NCI-H345 treated with DMSO at 0.1 percent for 48 hours (cell line): Measurements from ENCODE around the gene ARHGEF12.
"Not testable (repeated sequence)": the region's sequence is repeated elsewhere in the genome, so short reads cannot be mapped to it uniquely, and the experiment has no call there.

Source experiments
- DNase-seq: peaks from one replicate; lab custom pipeline; 2025; ENCODE audit not compliant: unreplicated experiment; lab: John Stamatoyannopoulos, UW

Gene ARHGEF12

DNA sequence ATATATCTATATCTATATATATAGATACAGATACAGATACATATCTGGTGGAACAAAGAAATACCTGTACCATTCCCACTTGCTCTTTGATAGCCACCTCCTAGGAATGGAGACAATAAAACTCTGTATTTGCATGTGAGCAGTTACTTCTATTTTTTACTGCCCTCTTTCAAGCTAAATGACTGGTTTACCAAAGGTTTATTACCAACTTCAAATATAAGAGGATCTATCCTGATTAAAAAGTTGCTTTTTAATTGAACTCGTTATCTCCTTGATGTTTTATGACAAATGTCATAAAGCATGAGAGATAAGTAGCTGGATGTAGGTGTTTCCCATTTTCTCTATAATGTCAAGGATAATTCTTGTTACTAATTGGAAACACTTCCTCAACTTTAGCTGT, 153.6 kb downstream of the ARHGEF12 start:
- no peak for DNase-seq

DNA sequence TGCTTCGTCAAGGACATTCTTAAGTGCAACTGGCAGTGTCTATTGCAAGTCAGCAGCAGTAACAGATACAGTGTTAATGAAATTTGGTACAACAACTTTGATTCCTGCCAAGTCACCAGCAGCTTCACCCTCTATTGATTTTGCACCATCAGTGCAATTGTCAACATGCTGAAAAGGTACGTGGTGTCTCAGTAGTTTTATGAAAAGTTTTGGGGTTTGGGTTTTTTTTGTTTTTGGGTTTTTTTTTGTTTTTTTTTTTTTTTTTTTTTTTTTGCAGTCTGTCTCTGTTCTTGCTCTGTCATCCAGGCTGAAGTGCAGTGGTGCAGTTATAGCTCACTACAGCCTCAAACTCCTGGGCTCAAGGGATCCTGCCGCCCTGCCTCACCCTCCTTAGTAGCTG, 156.3 kb downstream of the ARHGEF12 start:
- DNase-seq = no peak

DNA sequence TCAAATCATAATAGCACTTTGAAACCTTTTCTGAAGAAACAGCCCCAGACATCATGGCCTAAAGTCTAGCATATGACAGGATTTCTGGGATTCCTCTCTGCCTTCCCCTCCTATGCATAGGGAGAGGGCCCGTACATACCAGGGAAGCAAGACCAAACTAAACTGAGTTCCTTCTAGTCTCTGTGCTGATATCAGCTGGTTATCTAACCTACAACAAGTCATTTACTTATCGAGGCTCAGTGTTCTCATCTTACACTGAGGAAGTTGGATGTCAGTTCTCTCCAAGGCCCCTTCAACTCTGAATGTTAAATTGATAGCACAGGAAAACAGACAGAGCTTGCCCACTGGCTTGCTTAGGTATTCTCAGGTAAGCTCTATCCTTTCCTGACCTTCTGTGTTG, 158.4 kb downstream of the ARHGEF12 start:
- DNase-seq = no peak

- DNase-seq = no peak
Observed at GRCh38 chr11:120499088-120499487, 162.9 kb downstream of the ARHGEF12 start.

DNA sequence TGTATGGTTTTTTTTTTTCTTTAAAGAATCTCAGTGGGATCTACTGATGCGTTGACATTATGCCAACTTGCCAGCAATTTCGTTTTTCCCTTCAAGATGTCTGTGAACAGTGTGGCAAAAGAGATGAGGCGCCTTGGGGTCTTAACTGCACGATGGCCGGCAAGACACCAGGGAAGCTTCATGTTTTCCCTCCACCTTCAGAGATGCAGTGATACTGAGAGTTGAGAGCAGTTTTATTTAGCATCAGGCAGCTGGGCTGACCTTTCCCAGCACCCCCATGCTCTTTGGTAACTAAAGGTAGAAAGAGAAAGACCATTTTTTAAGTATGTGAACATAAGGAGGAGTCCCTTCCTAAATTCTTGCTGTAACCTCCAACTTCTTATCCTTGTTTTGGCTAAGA, 163.6 kb downstream of the ARHGEF12 start:
- DNase-seq = no peak

DNA sequence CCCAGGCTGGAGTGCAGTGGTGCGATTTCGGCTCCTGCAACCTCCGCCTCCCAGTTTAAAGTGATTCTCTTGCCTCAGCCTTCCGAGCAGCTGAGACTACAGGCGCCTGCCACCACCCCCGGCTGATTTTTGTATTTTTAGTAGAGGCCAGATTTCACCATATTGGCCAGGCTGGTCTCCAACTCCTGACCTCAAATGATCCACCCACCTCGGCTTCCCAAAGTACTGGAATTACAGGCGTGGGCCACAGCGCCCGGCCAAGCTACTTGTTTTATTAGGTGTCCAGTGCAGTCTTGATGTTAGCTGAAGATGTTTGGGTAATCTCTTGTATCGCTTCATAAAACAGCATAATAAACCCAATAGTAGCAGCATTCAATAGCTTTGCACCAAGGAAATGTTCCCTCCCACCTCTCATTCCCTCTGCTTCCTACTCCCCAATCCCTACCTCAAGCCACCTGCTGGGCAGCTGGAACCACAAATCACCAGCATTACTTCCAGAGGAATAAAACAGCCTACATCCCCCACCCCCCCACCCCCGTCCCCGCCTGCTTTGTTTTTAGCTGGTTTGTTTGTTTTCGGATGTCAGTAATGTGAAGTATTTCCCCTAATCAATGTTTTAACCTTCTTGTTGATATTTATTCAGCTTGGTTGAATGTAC, 164.3 kb downstream of the ARHGEF12 start:
- no peak for DNase-seq

DNA sequence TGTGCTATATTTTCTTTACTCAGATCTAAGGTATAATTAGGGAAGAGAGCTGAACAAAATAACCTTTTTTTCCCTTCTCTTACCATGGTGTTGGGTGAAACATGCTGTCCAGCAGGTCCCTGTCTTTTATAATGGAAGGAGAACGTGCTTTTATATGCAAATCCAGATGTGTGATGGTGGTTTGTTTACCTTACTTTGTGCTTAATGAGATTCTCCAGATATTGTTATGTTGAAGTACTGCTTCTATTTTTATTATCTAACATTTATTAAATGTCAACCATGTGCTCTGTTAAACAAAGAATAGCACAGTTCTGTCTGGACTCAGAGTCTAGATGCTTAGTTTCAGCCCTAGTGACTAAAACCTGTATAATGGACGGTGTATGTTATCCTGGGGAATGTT, 165.2 kb downstream of the ARHGEF12 start:
- no peak for DNase-seq

- DNase-seq = no peak
Observed at GRCh38 chr11:120501976-120502755, 166.0 kb downstream of the ARHGEF12 start.

GRCh38 chr11:120503529-120503928, 167.3 kb downstream of the ARHGEF12 start:
- not testable (repeated sequence) for DNase-seq

- DNase-seq = no peak
Observed at GRCh38 chr11:120505801-120506425, 169.7 kb downstream of the ARHGEF12 start.

- DNase-seq = no peak
Observed at GRCh38 chr11:120509346-120510053, 173.3 kb downstream of the ARHGEF12 start.

- DNase-seq = no peak
Observed at GRCh38 chr11:120510406-120511115, 174.3 kb downstream of the ARHGEF12 start.

DNA sequence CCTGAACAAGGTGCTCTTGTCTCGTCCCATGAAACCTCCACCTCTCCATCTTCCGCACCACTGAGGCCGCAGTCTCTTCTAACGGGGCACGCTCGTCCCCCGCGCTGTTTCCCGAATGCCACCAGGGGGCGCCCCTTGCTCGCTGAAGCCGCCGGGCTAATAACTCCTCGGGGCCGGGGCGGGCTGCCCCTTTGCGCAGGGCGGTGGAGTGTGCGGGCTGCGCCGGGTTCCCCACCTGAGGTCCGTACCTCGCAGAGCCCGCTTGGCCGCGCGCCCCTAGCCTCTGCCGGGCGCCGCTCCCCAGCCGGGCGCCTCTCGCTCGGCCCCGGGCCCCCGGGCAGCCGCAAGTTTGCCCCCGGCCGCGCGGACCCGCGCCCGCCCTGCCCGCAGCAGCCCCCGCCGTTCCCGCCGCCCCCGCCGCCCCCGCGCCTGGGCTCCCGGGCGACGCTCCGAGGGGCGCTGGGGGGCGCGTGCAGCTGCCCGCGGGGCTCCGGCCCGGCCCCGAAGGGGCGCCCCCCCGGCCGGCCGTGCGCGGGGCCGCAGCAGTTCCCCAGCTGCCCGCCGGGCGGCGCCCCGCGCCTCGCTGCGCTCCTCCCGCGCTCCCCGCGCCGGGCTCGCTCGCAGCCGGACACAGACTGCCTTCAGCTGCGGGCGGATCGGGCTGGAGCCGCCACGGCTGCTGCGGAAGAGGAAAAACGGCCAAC, 175.1 kb downstream of the ARHGEF12 start, which contains the start of gene GRIK4:
GRIK4 (plus strand) TSS at position 633 of the 704 bp plus-strand sequence. CDS start 148,571 bp downstream, outside the sequence.
- DNase-seq = peak; percentile 70

DNA sequence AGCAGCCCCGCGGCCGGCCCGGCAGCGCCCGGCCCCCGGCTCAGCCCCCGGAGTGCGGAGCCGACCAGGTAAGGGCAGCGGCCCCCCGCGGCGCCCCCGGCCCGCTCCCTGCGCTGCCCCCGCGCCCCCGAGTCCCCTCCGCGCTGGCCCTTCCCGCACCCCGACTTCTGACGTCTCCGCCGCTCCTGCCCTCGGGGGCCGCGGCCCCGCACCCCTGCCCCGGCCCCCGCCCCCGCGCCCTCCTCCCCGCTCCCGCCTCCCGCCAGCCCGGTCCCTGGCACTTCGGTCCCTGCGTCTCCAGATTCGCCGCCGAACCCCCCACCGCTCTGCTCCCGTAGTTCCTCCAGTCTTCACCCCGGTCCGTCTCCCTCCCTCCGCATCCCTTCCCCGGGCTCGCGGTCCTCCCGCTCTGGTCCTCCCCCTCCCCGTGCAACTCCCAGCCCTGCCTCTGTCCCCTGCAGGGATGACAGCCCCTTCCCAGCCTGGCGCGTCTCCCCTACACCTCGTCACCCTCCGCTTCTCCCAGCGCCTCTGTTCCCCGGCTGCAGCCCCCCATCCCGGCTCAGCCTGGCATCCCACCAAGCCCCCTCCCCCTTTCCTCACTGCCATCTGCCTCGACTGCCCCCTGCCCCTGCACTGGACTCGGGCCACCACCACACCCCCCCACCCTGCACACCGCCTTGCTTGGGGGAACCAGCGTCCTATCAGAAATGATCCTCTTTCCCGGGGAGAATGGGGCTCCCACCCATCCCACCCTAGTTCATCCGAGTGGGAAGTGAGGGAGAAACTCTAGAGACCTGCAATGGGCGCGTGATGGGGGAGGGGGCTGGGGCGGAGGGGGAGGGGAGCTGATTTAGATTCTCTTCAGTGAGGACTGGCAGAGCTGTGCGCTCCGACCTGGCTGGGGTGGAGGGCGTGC, 175.9 kb downstream of the ARHGEF12 start:
- DNase-seq = no peak

DNA sequence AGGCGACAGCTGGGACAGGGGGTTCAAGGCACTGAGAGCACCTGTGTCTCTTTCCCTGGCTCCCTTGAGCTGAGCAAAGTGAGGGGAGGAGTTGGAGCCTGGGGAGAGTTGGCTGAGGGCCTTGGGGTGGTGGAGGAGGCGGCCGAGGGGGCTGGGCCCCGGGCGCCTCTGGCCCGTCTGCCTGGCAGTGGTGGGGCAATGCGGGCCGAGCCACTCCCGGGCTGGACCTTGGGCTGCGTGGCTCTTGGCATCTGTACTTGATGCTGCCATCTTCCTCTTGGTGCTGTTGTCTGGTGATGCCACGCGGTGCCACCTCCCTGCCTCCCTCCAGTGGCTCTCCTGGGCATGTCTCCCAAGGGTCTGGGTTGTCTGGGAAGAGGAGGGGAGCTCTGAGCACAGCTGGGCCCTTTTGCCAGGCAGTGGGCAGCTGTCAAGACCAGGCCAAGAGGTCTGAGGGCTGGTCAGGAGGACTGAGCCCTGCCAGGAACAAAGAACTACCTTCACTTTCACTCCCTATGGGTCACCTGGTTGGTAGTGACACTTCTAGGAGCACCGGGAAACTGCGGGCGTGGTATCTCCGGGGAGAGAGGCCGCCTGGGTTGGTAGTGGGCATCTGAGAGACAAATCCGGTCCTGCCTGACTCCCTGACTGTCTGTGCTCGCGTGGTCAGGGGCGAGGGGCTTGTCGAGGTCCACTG, 176.7 kb downstream of the ARHGEF12 start:
- DNase-seq = no peak

DNA sequence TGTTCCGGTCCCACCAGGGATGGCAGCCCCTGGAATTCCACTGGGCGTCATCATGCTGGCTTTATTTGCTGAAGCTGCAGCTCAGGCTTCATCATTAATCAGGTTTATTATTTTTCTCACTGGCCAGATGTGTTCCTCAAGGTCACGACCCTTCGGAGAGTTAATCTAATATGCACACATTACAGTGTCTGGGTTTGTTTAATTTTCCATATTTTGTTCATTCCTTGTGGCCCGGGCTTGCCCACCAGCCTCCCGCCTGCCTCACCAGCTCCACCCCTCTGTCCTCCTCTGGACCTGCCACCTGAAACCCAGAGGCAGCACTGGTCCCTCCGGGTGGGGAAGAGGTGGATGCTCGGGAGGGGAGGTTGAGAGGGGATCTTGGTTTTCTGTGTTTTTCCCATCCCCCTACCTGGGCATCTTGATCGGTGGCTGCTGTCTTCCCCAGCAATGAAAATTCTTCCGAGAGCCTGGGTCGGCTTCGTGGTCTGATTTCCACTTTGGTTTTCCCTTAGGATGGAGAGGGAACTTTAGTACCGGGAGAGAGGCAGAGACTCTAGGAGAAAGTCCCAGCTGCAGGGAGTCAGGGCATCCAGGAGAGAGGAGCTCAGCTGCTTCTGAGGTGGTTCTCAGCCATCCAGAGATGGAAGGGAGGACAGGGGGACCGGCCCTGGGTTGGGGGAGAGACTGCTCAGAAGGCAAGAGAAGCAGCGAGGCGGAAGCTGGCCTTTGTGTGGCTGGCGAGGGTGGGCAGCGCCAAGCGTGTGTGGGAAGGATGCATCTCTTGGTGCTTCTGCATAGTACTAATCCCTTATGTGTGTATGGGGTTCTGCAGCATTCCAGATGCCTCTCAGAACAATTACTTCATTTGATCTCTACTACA, 177.5 kb downstream of the ARHGEF12 start:
- no peak for DNase-seq

DNA sequence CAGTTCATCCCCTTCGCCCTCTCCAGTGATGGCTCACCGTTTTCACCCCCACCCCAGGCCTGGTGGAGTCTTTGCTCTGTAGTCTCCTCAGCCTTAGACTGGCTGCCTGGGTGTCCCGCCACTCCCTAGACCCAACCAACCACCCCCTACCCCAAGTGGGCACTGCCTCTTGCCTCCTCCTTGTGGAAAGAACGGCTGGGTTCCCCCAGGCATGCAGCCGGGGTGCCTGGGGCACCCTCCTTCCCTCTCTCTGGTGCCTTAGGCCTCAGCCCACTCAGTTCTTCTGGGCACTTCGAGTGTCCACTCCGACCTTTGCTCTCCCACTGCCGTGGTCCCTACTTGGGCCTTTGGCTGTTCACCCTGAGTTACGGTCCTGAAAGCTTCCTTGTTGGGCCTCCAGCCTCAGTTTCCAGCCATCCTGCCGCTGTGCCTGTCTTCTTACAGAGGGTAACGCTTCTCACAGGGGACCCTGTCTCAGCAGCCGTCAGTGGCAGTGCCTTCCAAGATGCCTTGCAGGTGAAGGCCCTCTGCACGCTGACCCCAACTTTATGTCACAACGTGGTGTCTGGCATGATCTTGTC, 178.4 kb downstream of the ARHGEF12 start:
- DNase-seq = no peak
